Measurements from ENCODE around the gene SVOPL. TPM values are rescaled to one million over a fixed set of nuclear protein-coding genes. Genes with fewer than 3 reads are reported as not detected.
"Not testable (repeated sequence)": the region's sequence is repeated elsewhere in the genome, so short reads cannot be mapped to it uniquely, and the experiment has no call there.

Gene SVOPL
- polyA plus RNA-seq, 1 of the 3 experiments (the other 2 are of a cell fraction): not detected

DNA sequence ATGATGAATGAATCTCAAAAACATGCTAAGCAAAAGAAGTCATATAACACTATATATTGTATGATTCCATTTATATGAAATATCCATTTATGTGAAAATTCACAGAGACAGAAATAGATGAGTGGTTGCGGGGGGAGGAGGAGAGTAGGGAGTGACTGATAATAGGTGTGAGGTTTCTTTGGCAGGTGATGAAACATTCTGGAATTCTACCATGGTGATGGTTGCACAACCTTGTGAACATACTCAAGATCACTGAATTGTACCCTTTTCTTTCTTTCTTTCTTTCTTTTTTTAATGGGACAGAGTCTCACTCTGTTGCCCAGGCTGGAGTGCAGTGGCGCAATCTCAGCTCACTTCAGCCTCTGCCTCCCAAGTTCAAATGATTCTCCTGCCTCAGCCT lies 10.7 kb downstream of the SVOPL start:
- 46% methylated on average over 2 of the region's 2 CpGs for WGBS (ENCODE audit: low lambda C conversion rate)
- POLR2A ChIA-PET: no interaction called here

DNA sequence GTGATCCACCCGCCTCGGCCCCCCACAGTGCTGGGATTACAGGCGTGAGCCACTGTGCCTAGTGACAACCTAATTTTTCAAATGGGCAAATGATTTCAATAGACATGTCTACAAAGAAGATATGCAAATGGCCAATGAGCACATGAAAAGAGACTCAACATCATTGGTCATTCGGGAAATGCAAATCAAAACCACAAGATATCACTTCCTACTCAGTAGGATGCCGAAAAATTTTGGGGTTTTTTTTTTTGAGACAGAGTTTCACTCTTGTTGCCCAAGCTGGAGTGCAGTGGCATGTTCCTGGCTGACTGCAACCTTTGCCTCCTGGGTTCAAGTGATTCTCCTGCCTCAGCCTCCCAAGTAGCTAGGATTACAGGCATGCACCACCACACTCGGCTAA lies 13.1 kb downstream of the SVOPL start:
- not testable (repeated sequence) for H4K20me1 ChIP-seq (ENCODE audit: insufficient read depth)

More for the DNA sequence above, 10.7 kb downstream of the SVOPL start:
- Histone ChIP-seq H3K27me3 (ENCODE audit: insufficient read depth) (no peaks in the 10 kb centered on the region), H3K4me3 (ENCODE audit: low read depth in 2 of 2, low read length in 1 of 2) (no peak overlapping the region), H3K4me2 (no peak overlapping the region), H3K27ac (ENCODE audit: low read depth in 2 of 2, low read length in 1 of 2) (no peak overlapping the region), H3K4me1 (ENCODE audit: control insufficient read depth in 1 of 2, insufficient read depth in 2 of 2, low read depth in 1 of 2, low read length in 1 of 2) (no peaks in the 10 kb centered on the region), H2AFZ (ENCODE audit: low read depth) (no peak overlapping the region), H4K20me1 (ENCODE audit: insufficient read depth) (no peaks in the 10 kb centered on the region), H3K9me3 (peaks cover 5% of the 10 kb centered on the region; the same call in 1 of the 2 replicates), H3K79me2 (ENCODE audit: insufficient read depth) (no peaks in the 10 kb centered on the region), H3K36me3 (replicated peaks in 1 of 2; ENCODE audit: control insufficient read depth in 1 of 2, insufficient read depth in 2 of 2, low read length in 1 of 2) (no peaks in the 10 kb centered on the region), H3K9ac (no peak overlapping the region), H3K9me2 (no peaks in the 10 kb centered on the region), H3F3A (replicated peaks; ENCODE audit: insufficient read depth) (no peaks in the 10 kb centered on the region)
- CTCF ChIA-PET: interaction anchor here (1.0 kb wide), 2 partner anchors 36 to 48 kb away, joined by 3 read pairs; no protein-coding TSS in a partner anchor
- DNase-seq: no peak
- TF ChIP-seq JUND (IDR thresholded peaks at IDR 0.05) (no peak), REST (IDR thresholded peaks at IDR 0.05; ENCODE audit: low read depth, low read length) (no peak), POLR2AphosphoS5 (IDR thresholded peaks at IDR 0.05; ENCODE audit: low read depth, low read length) (no peak), MXI1 (IDR thresholded peaks at IDR 0.05; ENCODE audit: low read depth, low read length) (no peak)
- TF ChIP-seq, protein P1, sequence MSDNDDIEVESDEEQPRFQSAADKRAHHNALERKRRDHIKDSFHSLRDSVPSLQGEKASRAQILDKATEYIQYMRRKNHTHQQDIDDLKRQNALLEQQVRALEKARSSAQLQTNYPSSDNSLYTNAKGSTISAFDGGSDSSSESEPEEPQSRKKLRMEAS (IDR thresholded peaks at IDR 0.05; ENCODE audit: low read depth): no peak

DNA sequence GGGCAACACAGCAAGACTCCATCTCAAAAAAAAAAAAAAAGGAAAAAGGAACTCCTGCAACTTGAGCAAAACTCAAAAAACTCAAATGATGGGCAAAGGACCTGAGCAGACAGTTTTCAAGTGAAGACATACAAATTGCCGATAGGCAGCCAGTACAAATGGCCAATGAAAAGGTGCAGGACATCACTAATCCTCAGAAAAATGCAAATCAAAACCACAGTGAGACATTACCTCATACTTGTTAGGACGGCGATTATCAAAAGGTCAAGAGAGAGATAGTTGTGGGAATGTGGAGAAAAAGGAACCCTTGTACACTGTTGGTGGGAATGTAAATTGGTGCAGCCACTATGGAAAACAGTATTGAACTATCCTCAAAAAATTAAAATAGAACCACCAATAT lies 16.8 kb downstream of the SVOPL start:
- H3F3A ChIP-seq (replicated peaks; ENCODE audit: insufficient read depth): no peaks in the 10 kb centered on the region
- H3K27me3 ChIP-seq (ENCODE audit: insufficient read depth): no peaks in the 10 kb centered on the region
- no peak overlapping the region for H2AFZ ChIP-seq (ENCODE audit: low read depth)
- H3K36me3 ChIP-seq (replicated peaks in 1 of 2; ENCODE audit: control insufficient read depth in 1 of 2, insufficient read depth in 2 of 2, low read length in 1 of 2): no peaks in the 10 kb centered on the region
- no peaks in the 10 kb centered on the region for H3K9me2 ChIP-seq
- H3K9ac ChIP-seq: no peak overlapping the region
- no peak overlapping the region for H3K4me2 ChIP-seq
- no peaks in the 10 kb centered on the region for H4K20me1 ChIP-seq (ENCODE audit: insufficient read depth)
- POLR2A ChIA-PET: no interaction called here
- CTCF ChIA-PET: no interaction called here
- DNase-seq: no peak
- 61% methylated on average over 3 of the region's 3 CpGs for WGBS (ENCODE audit: low lambda C conversion rate)
- peaks cover 5% of the 10 kb centered on the region; the same call in 1 of the 2 replicates for H3K9me3 ChIP-seq
- H3K27ac ChIP-seq (ENCODE audit: low read depth in 2 of 2, low read length in 1 of 2): no peak overlapping the region
- no peak overlapping the region for H3K4me3 ChIP-seq (ENCODE audit: low read depth in 2 of 2, low read length in 1 of 2)
- H3K79me2 ChIP-seq (ENCODE audit: insufficient read depth): no peaks in the 10 kb centered on the region
- peaks cover 0 to 3% of the 10 kb centered on the region in 2 experiments; a peak in 1 of 4 replicates for H3K4me1 ChIP-seq (ENCODE audit: control insufficient read depth in 1 of 2, insufficient read depth in 2 of 2, low read depth in 1 of 2, low read length in 1 of 2)
- TF ChIP-seq GABPA (IDR thresholded peaks at IDR 0.05; ENCODE audit: low read depth) (no peak), POLR2AphosphoS5 (IDR thresholded peaks at IDR 0.05; ENCODE audit: low read depth, low read length) (no peak), SMC3 (IDR thresholded peaks at IDR 0.05; ENCODE audit: low read depth, low read length) (no peak), NFIC (IDR thresholded peaks at IDR 0.05; ENCODE audit: borderline replicate concordance) (no peak), REST (IDR thresholded peaks at IDR 0.05; ENCODE audit: low read depth, low read length) (no peak), MXI1 (IDR thresholded peaks at IDR 0.05; ENCODE audit: low read depth, low read length) (no peak), EZH2phosphoT487 (IDR thresholded peaks at IDR 0.05; ENCODE audit: borderline replicate concordance, low read depth) (no peak), NRF1 (IDR thresholded peaks at IDR 0.05; ENCODE audit: low read depth, low read length) (no peak)
- TF ChIP-seq, protein P2, sequence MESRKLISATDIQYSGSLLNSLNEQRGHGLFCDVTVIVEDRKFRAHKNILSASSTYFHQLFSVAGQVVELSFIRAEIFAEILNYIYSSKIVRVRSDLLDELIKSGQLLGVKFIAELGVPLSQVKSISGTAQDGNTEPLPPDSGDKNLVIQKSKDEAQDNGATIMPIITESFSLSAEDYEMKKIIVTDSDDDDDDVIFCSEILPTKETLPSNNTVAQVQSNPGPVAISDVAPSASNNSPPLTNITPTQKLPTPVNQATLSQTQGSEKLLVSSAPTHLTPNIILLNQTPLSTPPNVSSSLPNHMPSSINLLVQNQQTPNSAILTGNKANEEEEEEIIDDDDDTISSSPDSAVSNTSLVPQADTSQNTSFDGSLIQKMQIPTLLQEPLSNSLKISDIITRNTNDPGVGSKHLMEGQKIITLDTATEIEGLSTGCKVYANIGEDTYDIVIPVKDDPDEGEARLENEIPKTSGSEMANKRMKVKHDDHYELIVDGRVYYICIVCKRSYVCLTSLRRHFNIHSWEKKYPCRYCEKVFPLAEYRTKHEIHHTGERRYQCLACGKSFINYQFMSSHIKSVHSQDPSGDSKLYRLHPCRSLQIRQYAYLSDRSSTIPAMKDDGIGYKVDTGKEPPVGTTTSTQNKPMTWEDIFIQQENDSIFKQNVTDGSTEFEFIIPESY (IDR thresholded peaks at IDR 0.05; ENCODE audit: borderline replicate concordance, low read depth): no peak

More for the DNA sequence above, 13.1 kb downstream of the SVOPL start:
- H3F3A ChIP-seq (replicated peaks; ENCODE audit: insufficient read depth); H3K9me2 ChIP-seq; H3K36me3 ChIP-seq (replicated peaks in 1 of 2; ENCODE audit: control insufficient read depth in 1 of 2, insufficient read depth in 2 of 2, low read length in 1 of 2); H3K4me3 ChIP-seq (ENCODE audit: low read depth in 2 of 2, low read length in 1 of 2); H2AFZ ChIP-seq (ENCODE audit: low read depth); H3K4me1 ChIP-seq (ENCODE audit: control insufficient read depth in 1 of 2, insufficient read depth in 2 of 2, low read depth in 1 of 2, low read length in 1 of 2); H3K9me3 ChIP-seq; H3K27ac ChIP-seq (ENCODE audit: low read depth in 2 of 2, low read length in 1 of 2); H3K4me2 ChIP-seq; H3K27me3 ChIP-seq (ENCODE audit: insufficient read depth); POLR2A ChIA-PET; H3K79me2 ChIP-seq (ENCODE audit: insufficient read depth); CTCF ChIA-PET; H3K9ac ChIP-seq; DNase-seq: not testable (repeated sequence)
- WGBS (ENCODE audit: low lambda C conversion rate): 34% methylated on average over 6 of the region's 6 CpGs
